Calu3 (cell line): Measurements from ENCODE around the gene LMLN. TPM values are rescaled to one million over a fixed set of nuclear protein-coding genes. Genes with fewer than 3 reads are reported as not detected.

Source experiments
- BruUV-seq: library from RNA; stranded (reverse); fragments of 400-500 nt; replicated peaks from 2 replicates; lab custom pipeline; 2021; lab: Mats Ljungman, UMichigan
- CTCF ChIA-PET: fragments of 300-600 bp; sonication (Branson Sonifier 250); formaldehyde crosslinking; loops from one replicate; lab custom pipeline; 2022; ENCODE audit warnings: antibody characterized with exemption; lab: Charles Lee
- DNase-seq: peaks from one replicate; pipeline ENCODE4 v3.0.0; 2022
- H3K27ac Mint-ChIP-seq: one replicate; pipeline ENCODE4 v1.8.0; 2022; ENCODE audit warnings: mixed read lengths; ENCODE audit not compliant: unreplicated experiment
- H3K27me3 Mint-ChIP-seq: one replicate; pipeline ENCODE4 v1.8.0; 2022; ENCODE audit warnings: mixed read lengths; ENCODE audit not compliant: unreplicated experiment
- H3K36me3 Mint-ChIP-seq: one replicate; pipeline ENCODE4 v1.8.0; 2022; ENCODE audit warnings: mild to moderate bottlenecking, moderate library complexity, mixed read lengths; ENCODE audit not compliant: insufficient read depth, unreplicated experiment
- H3K4me1 Mint-ChIP-seq: one replicate; pipeline ENCODE4 v1.8.0; 2022; ENCODE audit warnings: mild to moderate bottlenecking, low read depth, mixed read lengths; ENCODE audit not compliant: unreplicated experiment
- H3K4me3 Mint-ChIP-seq: one replicate; pipeline ENCODE4 v1.8.0; 2022; ENCODE audit warnings: mild to moderate bottlenecking, low read depth, moderate library complexity, mixed read lengths; ENCODE audit not compliant: unreplicated experiment
- H3K9me3 Mint-ChIP-seq: one replicate; pipeline ENCODE4 v1.8.0; 2022; ENCODE audit warnings: low read depth, mixed read lengths; ENCODE audit not compliant: unreplicated experiment
- CTCF ChIP-seq: fragments of 200-600 bp; IDR thresholded peaks from one replicate; pipeline ENCODE4 v1.8.0; 2022; ENCODE audit warnings: antibody characterized with exemption; ENCODE audit not compliant: unreplicated experiment
- intact Hi-C: fragments of 100-400 bp; cut with micrococcal nuclease; formaldehyde crosslinking; loops from one replicate; pipeline ENCODE4 v1.10.0; 2022; ENCODE audit not compliant: unreplicated experiment
- total RNA-seq: library from RNA; stranded (reverse); gene quantifications from 2 replicates; pipeline ENCODE4 v1.2.3, GENCODE V29; 2022

Gene LMLN
- total RNA-seq, 1 experiment from 2014 or later: 7.6 TPM

GRCh38 chr3:198088421-198088955 lies 128.5 kb downstream of the LMLN start:
- Mint-ChIP-seq H3K9me3 (no peaks in the 10 kb centered on the region), H3K4me1 (no peaks in the 10 kb centered on the region), H3K27me3 (peaks cover 58% of the 10 kb centered on the region), H3K27ac (no peak overlapping the region), H3K4me3 (no peak overlapping the region), H3K36me3 (no peaks in the 10 kb centered on the region)
- no peak for TF ChIP-seq CTCF
- no TSS peak for BruUV-seq
- CTCF ChIA-PET: no interaction called here
- intact Hi-C loops: no loop called here
- DNase-seq: no peak

GRCh38 chr3:198090795-198091332 lies 130.8 kb downstream of the LMLN start:
- no peak for DNase-seq
- H3K36me3 Mint-ChIP-seq: no peaks in the 10 kb centered on the region
- no peaks in the 10 kb centered on the region for H3K4me1 Mint-ChIP-seq
- CTCF ChIA-PET: no interaction called here
- H3K4me3 Mint-ChIP-seq: no peak overlapping the region
- H3K27ac Mint-ChIP-seq: no peak overlapping the region
- peaks cover 58% of the 10 kb centered on the region for H3K27me3 Mint-ChIP-seq
- no peak for TF ChIP-seq CTCF
- H3K9me3 Mint-ChIP-seq: no peaks in the 10 kb centered on the region
- intact Hi-C loops: no loop called here
- BruUV-seq: no TSS peak

- Mint-ChIP-seq H3K9me3 (no peaks in the 10 kb centered on the region), H3K27me3 (peaks cover 53% of the 10 kb centered on the region), H3K4me1 (no peaks in the 10 kb centered on the region), H3K4me3 (no peak overlapping the region), H3K27ac (no peak overlapping the region), H3K36me3 (no peaks in the 10 kb centered on the region)
- intact Hi-C loops: no loop called here
- CTCF ChIA-PET: no interaction called here
- no peak for TF ChIP-seq CTCF
- DNase-seq: no peak
- BruUV-seq: no TSS peak
Measured at GRCh38 chr3:198092276-198092675, 132.3 kb downstream of the LMLN start.

- no peaks in the 10 kb centered on the region for H3K4me1 Mint-ChIP-seq
- H3K27me3 Mint-ChIP-seq: peaks cover 46% of the 10 kb centered on the region
- BruUV-seq: no TSS peak
- no peaks in the 10 kb centered on the region for H3K9me3 Mint-ChIP-seq
- no peak overlapping the region for H3K4me3 Mint-ChIP-seq
- TF ChIP-seq CTCF: no peak
- H3K36me3 Mint-ChIP-seq: no peaks in the 10 kb centered on the region
- CTCF ChIA-PET: no interaction called here
- intact Hi-C loops: no loop called here
- no peak overlapping the region for H3K27ac Mint-ChIP-seq
- no peak for DNase-seq
Measured at GRCh38 chr3:198093112-198093679, 133.2 kb downstream of the LMLN start.

Other genes starting within 250 kb of the LMLN start
- gene RUBCN, start 223.3 kb upstream of the LMLN start, total RNA-seq: 22.9 and 32.2 TPM in 2 replicates
- gene FYTTD1, start 210.3 kb upstream of the LMLN start, total RNA-seq: 37.4 and 37.6 TPM in 2 replicates
- 39.4 and 44.6 TPM in 2 replicates for gene LRCH3, start 169.0 kb upstream of the LMLN start, total RNA-seq
- 658 and 711 TPM in 2 replicates for gene RPL35A, start 10.0 kb upstream of the LMLN start, total RNA-seq